HG03135 (cell line): ENCODE results near the gene PEX3.

Experiments
- ATAC-seq: cut with Tn5 transposase; IDR thresholded peaks from one replicate; pipeline ENCODE4 v1.9.1; 2021; ENCODE audit warnings: mild to moderate bottlenecking, moderate library complexity; ENCODE audit not compliant: unreplicated experiment

Gene PEX3, protein sequence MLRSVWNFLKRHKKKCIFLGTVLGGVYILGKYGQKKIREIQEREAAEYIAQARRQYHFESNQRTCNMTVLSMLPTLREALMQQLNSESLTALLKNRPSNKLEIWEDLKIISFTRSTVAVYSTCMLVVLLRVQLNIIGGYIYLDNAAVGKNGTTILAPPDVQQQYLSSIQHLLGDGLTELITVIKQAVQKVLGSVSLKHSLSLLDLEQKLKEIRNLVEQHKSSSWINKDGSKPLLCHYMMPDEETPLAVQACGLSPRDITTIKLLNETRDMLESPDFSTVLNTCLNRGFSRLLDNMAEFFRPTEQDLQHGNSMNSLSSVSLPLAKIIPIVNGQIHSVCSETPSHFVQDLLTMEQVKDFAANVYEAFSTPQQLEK

DNA sequence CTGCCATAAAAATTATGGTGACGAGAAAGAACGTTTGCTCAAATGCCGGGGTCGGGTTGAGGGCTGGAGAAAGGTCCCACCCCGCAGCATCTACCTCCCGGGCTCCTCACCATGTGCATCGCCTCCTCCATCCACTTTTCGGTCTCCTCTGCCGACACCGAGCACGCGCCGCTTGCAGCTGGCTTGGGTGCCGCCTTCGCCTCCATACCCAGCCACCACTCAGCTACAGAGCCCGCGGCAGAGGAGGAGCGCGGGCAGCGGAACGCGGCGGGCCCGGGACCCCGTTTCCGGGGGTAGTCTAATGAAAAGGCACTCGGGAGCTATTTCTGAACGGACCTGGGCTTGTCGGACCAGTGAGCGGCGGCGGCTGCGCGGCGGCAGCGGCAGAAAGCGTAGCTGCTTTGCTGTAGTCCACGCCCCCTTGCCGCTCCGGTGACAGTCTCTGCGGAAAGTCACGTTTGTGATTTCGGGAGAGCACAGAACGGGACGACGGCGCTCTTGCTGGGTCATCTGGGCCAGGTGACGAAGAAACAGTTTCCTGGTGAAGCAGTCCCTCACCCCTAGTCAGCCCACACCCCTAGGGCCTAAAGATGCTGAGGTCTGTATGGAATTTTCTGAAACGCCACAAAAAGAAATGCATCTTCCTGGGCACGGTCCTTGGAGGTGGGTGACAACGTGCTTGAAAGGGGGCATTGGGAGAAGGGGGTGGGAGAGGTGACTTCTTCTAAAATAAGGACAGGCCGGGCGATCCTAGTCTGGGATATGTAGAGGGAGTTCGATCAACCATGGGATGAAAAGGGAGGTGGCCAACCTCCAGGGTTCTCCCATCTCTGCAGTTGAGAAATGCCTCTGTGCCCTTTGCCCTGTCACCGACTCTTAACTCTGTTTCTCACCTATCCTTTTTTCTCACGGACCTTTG lies at the start of gene PEX3, which contains the start of gene ADAT2:
PEX3 (plus strand) TSS at position 353 of the 919 bp plus-strand sequence; CDS start at position 591, 238 bp downstream.
ADAT2 (minus strand) TSS at position 243 of the 919 bp plus-strand sequence; CDS start at position 206, 37 bp downstream.
- peak; percentile 98 for ATAC-seq

DNA sequence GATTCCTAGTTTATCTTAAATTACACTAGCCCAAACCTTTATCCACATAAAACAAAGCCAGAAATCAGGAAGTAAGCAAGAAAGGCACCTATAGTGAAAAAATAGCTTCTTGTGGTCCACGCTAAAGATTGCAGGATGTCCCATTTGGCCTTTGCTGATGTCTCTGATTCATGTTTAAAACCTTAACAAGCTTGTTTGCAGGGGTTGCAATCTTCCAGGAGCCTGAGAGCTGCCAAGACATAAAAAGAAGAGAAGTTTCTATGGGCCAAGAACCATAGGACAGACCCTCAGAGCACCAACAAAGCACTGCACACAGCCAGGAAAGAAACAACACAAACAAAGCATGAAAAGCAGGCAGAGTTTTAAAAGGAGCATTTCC lies 49.5 kb upstream of the PEX3 start:
- ATAC-seq = no peak

DNA sequence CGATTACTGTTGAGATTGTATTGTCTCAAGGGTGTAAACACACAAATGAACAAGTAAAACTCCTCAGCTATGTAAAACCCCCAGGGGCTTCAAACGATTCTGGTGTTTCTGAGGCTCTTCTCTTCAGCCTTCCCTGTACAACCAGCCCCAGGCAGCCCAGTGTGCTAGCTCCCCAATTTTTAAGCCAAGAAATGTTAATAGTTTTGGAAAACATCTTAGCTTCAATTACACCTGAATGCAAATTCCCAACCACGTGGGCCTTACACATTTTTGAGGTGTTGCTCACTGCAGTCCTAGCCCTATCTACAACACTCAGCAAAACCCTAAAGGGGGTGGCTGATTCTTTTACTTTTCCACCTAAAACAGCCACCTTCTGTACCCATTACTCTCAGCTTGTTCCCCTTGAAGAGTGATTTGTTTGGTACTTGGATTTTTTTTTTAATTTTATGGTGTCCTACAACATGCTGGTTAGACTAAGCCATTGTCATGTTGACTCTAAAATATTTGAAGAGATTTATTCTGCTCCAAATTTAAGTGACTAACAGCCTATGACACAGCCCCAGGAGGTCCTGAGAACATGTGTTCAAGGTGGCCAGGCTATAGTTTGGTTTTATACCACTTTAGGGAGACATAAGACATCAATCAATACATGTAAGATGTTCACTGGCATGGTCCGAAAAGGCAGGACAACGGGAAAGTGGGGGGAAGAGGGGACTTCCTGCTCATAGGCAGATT lies 48.8 kb upstream of the PEX3 start:
- ATAC-seq = no peak

GRCh38 chr6:143402721-143403336 lies 47.8 kb upstream of the PEX3 start:
- ATAC-seq = no peak

- ATAC-seq = no peak
Observed at GRCh38 chr6:143405373-143406154, 45.0 kb upstream of the PEX3 start.

- ATAC-seq = no peak
Observed at GRCh38 chr6:143406673-143407072, 43.9 kb upstream of the PEX3 start.

DNA sequence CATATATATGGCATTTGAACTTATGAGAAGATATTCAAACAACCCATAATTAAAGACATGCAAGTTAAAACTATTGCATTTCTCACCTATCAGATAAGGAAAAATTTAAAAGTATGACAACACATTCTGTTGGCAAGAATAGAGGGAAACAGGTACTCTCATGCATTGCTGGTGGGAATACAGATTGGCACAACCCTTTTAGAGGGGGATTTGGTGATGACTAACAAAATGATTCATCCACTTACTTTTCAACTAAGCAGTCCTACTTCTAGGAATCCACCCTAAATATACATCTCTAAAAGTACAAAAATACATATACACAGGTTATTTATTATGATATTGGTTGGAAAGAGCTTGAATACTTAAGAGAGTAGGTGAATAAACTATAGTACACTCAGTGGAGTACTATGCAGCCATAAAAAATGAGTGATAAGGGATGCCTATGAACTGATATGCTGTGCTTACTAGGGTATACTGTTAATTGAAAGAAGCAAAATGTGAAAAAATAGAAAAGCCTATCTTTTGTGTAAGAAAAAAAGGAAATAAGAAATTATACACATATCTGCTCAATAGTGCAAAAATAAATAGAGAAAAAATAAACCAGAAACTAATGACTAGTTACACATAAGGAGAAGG lies 42.3 kb upstream of the PEX3 start:
- ATAC-seq = no peak

DNA sequence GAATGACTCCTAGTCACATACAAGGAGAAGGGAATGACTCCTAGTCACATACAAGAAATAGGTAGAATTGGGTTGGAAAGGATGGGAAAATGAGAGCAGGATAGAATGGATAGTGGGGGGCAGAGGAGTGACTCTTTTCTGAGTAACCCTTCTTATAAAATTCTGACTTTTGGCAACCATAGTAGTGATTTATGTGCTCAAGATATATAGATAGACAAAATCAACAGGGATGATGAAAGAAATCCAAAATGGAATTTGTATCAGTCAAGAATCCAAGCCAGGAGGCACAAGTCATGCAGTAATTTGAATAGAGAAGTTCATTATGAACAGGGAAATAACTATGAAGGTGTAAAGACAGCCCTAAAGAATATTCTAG lies 41.8 kb upstream of the PEX3 start:
- no peak for ATAC-seq

- no peak for ATAC-seq
Observed at GRCh38 chr6:143410859-143411270, 39.7 kb upstream of the PEX3 start.

- no peak for ATAC-seq
Observed at GRCh38 chr6:143414769-143415168, 35.8 kb upstream of the PEX3 start.

GRCh38 chr6:143419526-143419925 lies 31.1 kb upstream of the PEX3 start:
- no peak for ATAC-seq

GRCh38 chr6:143426026-143426425 lies 24.6 kb upstream of the PEX3 start:
- ATAC-seq = no peak

DNA sequence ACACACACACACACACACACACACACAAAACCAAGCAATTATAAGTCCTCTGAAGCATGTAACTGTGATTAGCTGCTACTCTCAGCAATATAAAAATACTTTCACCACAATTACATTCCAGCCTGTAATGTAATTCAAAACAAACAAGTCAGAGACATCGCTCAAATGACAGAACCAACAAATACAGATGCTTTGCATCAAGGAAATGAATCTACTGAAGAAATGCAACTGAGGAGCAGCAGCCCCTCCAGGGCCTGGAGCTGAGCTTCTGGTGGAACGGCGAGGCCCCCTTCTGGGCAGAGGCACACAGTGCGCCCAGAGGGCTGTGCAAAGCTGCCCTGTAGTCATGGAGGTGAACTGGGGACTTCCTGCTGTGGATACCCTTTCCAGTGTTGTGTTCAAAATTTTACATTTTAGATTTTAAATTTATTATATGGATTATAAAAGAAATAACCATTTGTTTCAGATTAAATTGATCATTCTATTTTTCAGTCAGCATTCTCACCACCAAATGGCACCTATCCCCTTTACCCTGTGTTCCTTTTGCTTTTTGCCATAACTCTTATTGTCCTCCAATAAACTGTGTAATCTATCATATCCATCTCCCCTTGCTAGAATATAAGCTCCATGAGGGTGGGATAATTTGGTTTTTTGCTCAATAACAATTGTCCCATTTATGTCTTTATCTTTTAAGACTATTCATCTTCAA lies 23.3 kb upstream of the PEX3 start:
- ATAC-seq = peak; percentile 100

DNA sequence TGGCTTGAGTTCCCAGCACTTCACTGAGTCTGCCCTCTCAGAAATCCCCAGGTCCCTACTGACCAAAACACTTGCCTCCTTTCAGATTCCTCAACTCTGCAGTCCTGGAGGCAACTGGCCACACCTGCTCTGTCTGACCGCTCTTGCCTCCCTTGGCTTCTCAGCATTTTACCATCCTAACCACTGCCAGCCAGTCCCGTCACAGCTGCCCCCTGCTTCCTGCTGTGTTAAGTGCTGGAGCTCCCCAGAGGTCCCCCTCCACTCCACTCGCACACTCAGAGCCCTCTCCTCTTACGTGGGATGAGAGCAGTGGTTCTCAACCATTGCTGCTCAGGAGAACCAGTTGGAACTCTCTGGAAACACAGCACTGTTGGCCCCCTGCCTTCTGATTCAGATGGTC lies 20.6 kb upstream of the PEX3 start:
- no peak for ATAC-seq

DNA sequence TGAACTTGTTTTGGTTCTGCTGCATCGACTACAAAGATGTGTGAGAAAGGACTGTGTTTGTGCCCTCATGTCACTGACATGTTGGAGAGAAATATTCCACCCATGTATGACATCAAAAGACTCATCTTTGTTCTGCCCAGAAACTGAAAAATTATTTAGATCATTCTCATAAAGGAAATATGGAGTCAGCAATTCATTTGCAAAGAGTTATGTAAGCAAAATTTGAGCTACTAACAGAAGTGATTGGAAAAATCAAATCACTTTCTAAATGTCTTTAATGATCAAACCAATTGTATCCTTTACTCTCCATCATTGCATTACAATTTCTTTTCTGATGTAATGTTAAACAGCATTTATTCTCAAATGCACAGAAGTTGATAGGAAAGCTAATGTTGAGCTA lies 19.4 kb upstream of the PEX3 start:
- no peak for ATAC-seq

GRCh38 chr6:143432588-143432987 lies 18.0 kb upstream of the PEX3 start:
- ATAC-seq = no peak

- no peak for ATAC-seq
Observed at GRCh38 chr6:143441010-143441409, 9.6 kb upstream of the PEX3 start.

- ATAC-seq = no peak
Observed at GRCh38 chr6:143441680-143442545, 8.7 kb upstream of the PEX3 start.
